HG03520 (cell line): ENCODE data around the gene PRKCB.
A peak's percentile ranks its signal among the peaks of the same experiment; 100 is the strongest.

Source experiments
- ATAC-seq: cut with Tn5 transposase; IDR thresholded peaks from one replicate; pipeline ENCODE4 v1.9.1; 2021; ENCODE audit warnings: mild to moderate bottlenecking, moderate library complexity; ENCODE audit not compliant: unreplicated experiment

Gene PRKCB

GRCh38 chr16:23863511-23864422 is 28.0 kb downstream of the PRKCB start:
- ATAC-seq, result peak; percentile 61

- no peak for ATAC-seq
These were observed 30.1 kb downstream of the PRKCB start for GRCh38 chr16:23865853-23866252.

- ATAC-seq, result no peak
These were observed 30.8 kb downstream of the PRKCB start for GRCh38 chr16:23866621-23867020.

GRCh38 chr16:23867566-23867965 is 31.8 kb downstream of the PRKCB start:
- ATAC-seq, result no peak

GRCh38 chr16:23868136-23868535 is 32.4 kb downstream of the PRKCB start:
- ATAC-seq, result no peak

GRCh38 chr16:23869052-23869451 is 33.3 kb downstream of the PRKCB start:
- no peak for ATAC-seq

GRCh38 chr16:23871924-23872323 is 36.1 kb downstream of the PRKCB start:
- ATAC-seq, result no peak

GRCh38 chr16:23874613-23875294 is 39.0 kb downstream of the PRKCB start:
- no peak for ATAC-seq

GRCh38 chr16:23876256-23876896 is 40.6 kb downstream of the PRKCB start:
- no peak for ATAC-seq

- no peak for ATAC-seq
These were observed 41.6 kb downstream of the PRKCB start for GRCh38 chr16:23877107-23878070.

- ATAC-seq, result no peak
These were observed 44.1 kb downstream of the PRKCB start for GRCh38 chr16:23879735-23880373.

GRCh38 chr16:23889189-23889588 is 53.4 kb downstream of the PRKCB start:
- ATAC-seq, result no peak

GRCh38 chr16:23893986-23894385 is 58.2 kb downstream of the PRKCB start:
- no peak for ATAC-seq

GRCh38 chr16:23895052-23895451 is 59.3 kb downstream of the PRKCB start:
- no peak for ATAC-seq

GRCh38 chr16:23896832-23897821 is 61.3 kb downstream of the PRKCB start:
- no peak for ATAC-seq

- ATAC-seq, result no peak
These were observed 63.1 kb downstream of the PRKCB start for GRCh38 chr16:23898682-23899430.

GRCh38 chr16:23899869-23900268 is 64.1 kb downstream of the PRKCB start:
- no peak for ATAC-seq
